Endothelial cell of umbilical vein (primary cell): Measurements from ENCODE around the gene TTR. TPM values are rescaled to one million over a fixed set of nuclear protein-coding genes. Genes with fewer than 3 reads are reported as not detected.

Experiments used
- BruUV-seq: library from RNA; stranded (reverse); fragments of 400-500 nt; replicated peaks from 2 replicates; lab custom pipeline; 2021; lab: Mats Ljungman, UMichigan
- CTCF ChIA-PET: fragments of 300-600, 350-600 bp; sonication (Branson Sonifier 250); formaldehyde crosslinking; loops from one replicate; lab custom pipeline; 2021; ENCODE audit warnings: antibody characterized with exemption, inconsistent platforms; lab: Charles Lee
- POLR2A ChIA-PET: fragments of 300-600, 350-600 bp; sonication (Branson Sonifier 250); formaldehyde crosslinking; loops from one replicate; lab custom pipeline; 2021; ENCODE audit warnings: antibody characterized with exemption, inconsistent platforms; lab: Charles Lee
- DNase-seq: peaks from one replicate; pipeline ENCODE4 v3.0.0-alpha.2; 2011; ENCODE audit warnings: low read depth, low spot score
- FAIRE-seq: peaks from 2 replicates; lab custom pipeline; 2011; peaks lifted over from hg19 to GRCh38; lab: Jason Lieb, UNC
- H2AFZ ChIP-seq: 2 replicates; pipeline ENCODE4 v1.6.0; 2012; ENCODE audit warnings: low read depth, low read length, control low read depth, inconsistent platforms
- H3K27ac ChIP-seq: 2 replicates; pipeline ENCODE4 v1.5.1; 2011; ENCODE audit warnings: low read depth, mild to moderate bottlenecking, control low read depth, low read length, moderate library complexity; ENCODE audit not compliant: insufficient read depth
- H3K27me3 ChIP-seq, 2 experiments: 2 replicates each; pipeline versions ENCODE4 v1.6.0 to v1.6.1; 2011; ENCODE audit warnings: low read length in 2 of 2, mixed read lengths in 1 of 2; ENCODE audit not compliant: control insufficient read depth in 2 of 2, insufficient read depth in 2 of 2
- H3K36me3 ChIP-seq, 2 experiments: 2 replicates in 1 of 2; 3 replicates in 1 of 2; pipeline ENCODE4 v1.5.1; 2011; ENCODE audit warnings: low read length in 2 of 2, mild to moderate bottlenecking in 1 of 2, moderate library complexity in 1 of 2; ENCODE audit not compliant: control insufficient read depth in 2 of 2, insufficient read depth in 2 of 2; ENCODE audit errors: extremely low read depth in 1 of 2
- H3K4me1 ChIP-seq: 3 replicates; pipeline ENCODE4 v1.5.1; 2011; ENCODE audit warnings: mild to moderate bottlenecking, low read length; ENCODE audit not compliant: control insufficient read depth, insufficient read depth; ENCODE audit errors: extremely low read depth
- H3K4me2 ChIP-seq: 2 replicates; pipeline ENCODE4 v1.6.1; 2011; ENCODE audit warnings: low read length, control low read depth, mixed read lengths; ENCODE audit not compliant: insufficient read depth
- H3K4me3 ChIP-seq, 3 experiments: fragments of 200-600 bp in 1 of 3; sonication (generic), shearing (Covaris generic) in 1 of 3; replicated peaks in 1 of 3; 2 replicates each; pipeline ENCODE4 v1.5.1; 2011 to 2016; ENCODE audit warnings: control low read depth in 3 of 3, low read length in 3 of 3, mild to moderate bottlenecking in 2 of 3, inconsistent platforms in 1 of 3, low read depth in 1 of 3, moderate library complexity in 1 of 3; ENCODE audit not compliant: insufficient read depth in 1 of 3
- H3K79me2 ChIP-seq: 2 replicates; pipeline ENCODE4 v1.6.0; 2012; ENCODE audit warnings: low read length, inconsistent platforms; ENCODE audit not compliant: control insufficient read depth, insufficient read depth
- H3K9ac ChIP-seq: replicated peaks from 2 replicates; pipeline ENCODE3; 2011; ENCODE audit warnings: low read length, control low read depth; ENCODE audit not compliant: insufficient read depth; ENCODE audit errors: extremely low read depth
- H3K9me1 ChIP-seq: replicated peaks from 3 replicates; pipeline ENCODE4 v1.6.0; 2011; ENCODE audit warnings: mild to moderate bottlenecking, low read length; ENCODE audit not compliant: control insufficient read depth, insufficient read depth; ENCODE audit errors: extremely low read depth
- H3K9me3 ChIP-seq: replicated peaks from 2 replicates; pipeline ENCODE4 v1.5.1; 2012; ENCODE audit warnings: low read length, inconsistent platforms; ENCODE audit not compliant: control insufficient read depth, insufficient read depth
- H4K20me1 ChIP-seq: replicated peaks from 2 replicates; pipeline ENCODE3; 2011; ENCODE audit warnings: mild to moderate bottlenecking, low read length; ENCODE audit not compliant: control insufficient read depth, insufficient read depth; ENCODE audit errors: extremely low read depth
- FOS ChIP-seq: IDR thresholded peaks from 2 replicates; pipeline ENCODE4 v1.6.1; 2011; ENCODE audit warnings: mild to moderate bottlenecking, low read length, moderate library complexity, borderline replicate concordance; ENCODE audit not compliant: insufficient read depth
- JUN ChIP-seq: IDR thresholded peaks from 2 replicates; pipeline ENCODE4 v1.6.1; 2011; ENCODE audit warnings: borderline replicate concordance, low read depth; ENCODE audit not compliant: insufficient read length, insufficient read depth
- dilution Hi-C: fragments of 300-500 bp; cut with MboI; formaldehyde crosslinking; loops from one replicate; pipeline ENCODE4 v1.15.0; 2019; ENCODE audit warnings: low sequenced_read_pairs; ENCODE audit not compliant: extremely low pct_ligation_motif_present
- intact Hi-C: fragments of 100-400 bp; cut with micrococcal nuclease; formaldehyde crosslinking; loops from one replicate; pipeline ENCODE4 v1.10.0; 2022
- polyA plus RNA-seq, 4 experiments: library from polyadenylated mRNA; depleted of rRNA in 3 of 4; stranded (reverse) in 3 of 4; unstranded in 1 of 4; fragments of >200 nt; gene quantifications; 2 replicates each; pipeline versions ENCODE4 v1.2.1 to v1.2.3, GENCODE V29; 2011 to 2012; ENCODE audit warnings: missing spikeins in 1 of 4
- total RNA-seq: library from RNA; stranded (reverse); gene quantifications from 2 replicates; pipeline ENCODE4 v1.2.3, GENCODE V29; 2021
- TF ChIP-seq, protein P1 (sequence below), 2 donors: IDR thresholded peaks; 1 replicate in 1 of 2; 2 replicates in 1 of 2; pipeline ENCODE4 v1.5.1; 2011; ENCODE audit warnings: low read length in 2 of 2, mild to moderate bottlenecking in 2 of 2, moderate library complexity in 2 of 2, control low read depth in 1 of 2, inconsistent platforms in 1 of 2, low read depth in 1 of 2; ENCODE audit not compliant: insufficient read depth in 1 of 2; ENCODE audit errors: extremely low read depth in 1 of 2

TTR gene
- total and polyA plus RNA-seq, 2 donors (not counting 3 experiments of a cell fraction or from before 2014, with no cell fraction given) = not detected

- no TSS peak for BruUV-seq
- intact Hi-C loops = no loop called here
- H4K20me1 ChIP-seq = no peaks in the 10 kb centered on the region
- DNase-seq (no peak), FAIRE-seq (no peak)
- ChIA-PET POLR2A (no interaction called here), CTCF (interaction anchor here (0.7 to 2.8 kb wide), 8 partner anchors 8 to 414 kb away, joined by 3 to 10 read pairs (median 4); no protein-coding TSS in a partner anchor)
- no peak overlapping the region for H3K4me3 ChIP-seq
- no peaks in the 10 kb centered on the region for H3K9me1 ChIP-seq
- no peaks in the 10 kb centered on the region for H3K9me3 ChIP-seq
- no peak for TF ChIP-seq FOS
- TF ChIP-seq JUN = no peak
- no peaks in the 10 kb centered on the region for H3K36me3 ChIP-seq
- dilution Hi-C loops = no loop called here
- H3K79me2 ChIP-seq = no peaks in the 10 kb centered on the region
- no peak overlapping the region for H2AFZ ChIP-seq
- no peak overlapping the region for H3K27ac ChIP-seq
- H3K4me2 ChIP-seq = no peak overlapping the region
- H3K9ac ChIP-seq = no peak overlapping the region
- H3K27me3 ChIP-seq = peaks cover 0 to 4% of the 10 kb centered on the region in 2 experiments
- H3K4me1 ChIP-seq = no peaks in the 10 kb centered on the region
Measured at GRCh38 chr18:31563778-31564177, 27.9 kb upstream of the TTR start.

- H3K4me1 ChIP-seq = no peaks in the 10 kb centered on the region
- H3K27me3 ChIP-seq = peaks cover 0 to 4% of the 10 kb centered on the region in 2 experiments
- no peak overlapping the region for H2AFZ ChIP-seq
- dilution Hi-C loops = no loop called here
- no peaks in the 10 kb centered on the region for H3K9me3 ChIP-seq
- no peaks in the 10 kb centered on the region for H3K36me3 ChIP-seq
- FAIRE-seq (no peak), DNase-seq (no peak)
- TF ChIP-seq, protein P1, sequence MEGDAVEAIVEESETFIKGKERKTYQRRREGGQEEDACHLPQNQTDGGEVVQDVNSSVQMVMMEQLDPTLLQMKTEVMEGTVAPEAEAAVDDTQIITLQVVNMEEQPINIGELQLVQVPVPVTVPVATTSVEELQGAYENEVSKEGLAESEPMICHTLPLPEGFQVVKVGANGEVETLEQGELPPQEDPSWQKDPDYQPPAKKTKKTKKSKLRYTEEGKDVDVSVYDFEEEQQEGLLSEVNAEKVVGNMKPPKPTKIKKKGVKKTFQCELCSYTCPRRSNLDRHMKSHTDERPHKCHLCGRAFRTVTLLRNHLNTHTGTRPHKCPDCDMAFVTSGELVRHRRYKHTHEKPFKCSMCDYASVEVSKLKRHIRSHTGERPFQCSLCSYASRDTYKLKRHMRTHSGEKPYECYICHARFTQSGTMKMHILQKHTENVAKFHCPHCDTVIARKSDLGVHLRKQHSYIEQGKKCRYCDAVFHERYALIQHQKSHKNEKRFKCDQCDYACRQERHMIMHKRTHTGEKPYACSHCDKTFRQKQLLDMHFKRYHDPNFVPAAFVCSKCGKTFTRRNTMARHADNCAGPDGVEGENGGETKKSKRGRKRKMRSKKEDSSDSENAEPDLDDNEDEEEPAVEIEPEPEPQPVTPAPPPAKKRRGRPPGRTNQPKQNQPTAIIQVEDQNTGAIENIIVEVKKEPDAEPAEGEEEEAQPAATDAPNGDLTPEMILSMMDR (IDR thresholded peaks at IDR 0.05; ENCODE audit: extremely low read depth in 1 of 2, insufficient read depth in 1 of 2, low read depth in 1 of 2, low read length in 2 of 2) = no peak
- H3K9me1 ChIP-seq = no peaks in the 10 kb centered on the region
- no peak overlapping the region for H3K9ac ChIP-seq
- ChIA-PET POLR2A (no interaction called here), CTCF (interaction anchor here (0.6 to 2.8 kb wide), 5 partner anchors 9 to 160 kb away, joined by 3 to 10 read pairs (median 4); no protein-coding TSS in a partner anchor)
- H4K20me1 ChIP-seq = no peaks in the 10 kb centered on the region
- no peaks in the 10 kb centered on the region for H3K79me2 ChIP-seq
- no peak overlapping the region for H3K27ac ChIP-seq
- no peak overlapping the region for H3K4me2 ChIP-seq
- no TSS peak for BruUV-seq
- intact Hi-C loops = no loop called here
- no peak overlapping the region for H3K4me3 ChIP-seq
Measured at GRCh38 chr18:31565345-31565744, 26.3 kb upstream of the TTR start.
